ENCODE data around the gene OPTC.

Gene OPTC

DNA sequence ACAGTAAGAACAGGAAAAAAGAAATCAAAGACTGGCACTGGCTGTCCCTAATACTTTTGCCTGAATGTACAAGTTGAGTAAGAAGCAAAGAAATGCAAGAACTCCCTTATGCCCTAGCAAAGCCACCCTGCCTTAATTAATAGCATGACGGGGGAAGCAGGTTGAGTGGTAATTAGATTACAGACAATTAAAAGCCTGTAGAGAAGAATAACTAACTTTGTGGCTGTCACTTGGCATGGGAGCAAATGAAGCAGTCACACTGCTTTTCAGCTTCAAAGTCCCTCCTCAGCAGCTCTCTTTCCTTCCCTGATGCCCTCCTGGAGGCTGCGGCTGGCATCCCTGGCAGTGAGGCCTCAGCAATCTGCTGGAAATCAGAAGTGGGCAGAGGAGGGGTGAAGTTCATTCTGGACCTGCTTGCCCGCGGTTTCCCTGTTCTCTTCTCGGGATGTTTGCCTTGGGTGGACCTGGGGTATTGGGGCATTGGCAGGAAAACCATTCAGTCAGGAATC lies 3.4 kb downstream of the OPTC start:
- Histone ChIP-seq H3K9me3 (ENCODE audit: control insufficient read depth, insufficient read depth, low read length) (no peaks in the 10 kb centered on the region), H3K4me3 (ENCODE audit: low read depth, low read length) (no peak overlapping the region), H3K4me1 (ENCODE audit: control insufficient read depth, insufficient read depth, low read length) (peaks cover 9% of the 10 kb centered on the region), H3K9ac (ENCODE audit: low read depth, low read length) (no peak overlapping the region), H3K27me3 (ENCODE audit: control insufficient read depth, insufficient read depth, low read length) (peaks cover 4% of the 10 kb centered on the region), H3K36me3 (ENCODE audit: control insufficient read depth, insufficient read depth, low read length) (no peaks in the 10 kb centered on the region)

GRCh38 chr1:203499643-203500278 lies 5.8 kb downstream of the OPTC start:
- H3K9ac ChIP-seq (ENCODE audit: low read depth, low read length) = no peak overlapping the region
- no peaks in the 10 kb centered on the region for H3K9me3 ChIP-seq (ENCODE audit: control insufficient read depth, insufficient read depth, low read length)
- no peaks in the 10 kb centered on the region for H3K27me3 ChIP-seq (ENCODE audit: control insufficient read depth, insufficient read depth, low read length)
- no peaks in the 10 kb centered on the region for H3K4me1 ChIP-seq (ENCODE audit: control insufficient read depth, insufficient read depth, low read length)
- no peaks in the 10 kb centered on the region for H3K36me3 ChIP-seq (ENCODE audit: control insufficient read depth, insufficient read depth, low read length)
- no peak overlapping the region for H3K4me3 ChIP-seq (ENCODE audit: low read depth, low read length)

- H3K4me3 ChIP-seq (ENCODE audit: low read depth, low read length) = no peak overlapping the region
- no peak overlapping the region for H3K9ac ChIP-seq (ENCODE audit: low read depth, low read length)
- no peaks in the 10 kb centered on the region for H3K9me3 ChIP-seq (ENCODE audit: control insufficient read depth, insufficient read depth, low read length)
These were observed 6.3 kb downstream of the OPTC start for GRCh38 chr1:203500279-203500678.

GRCh38 chr1:203503836-203504235 lies 9.9 kb downstream of the OPTC start:
- Histone ChIP-seq H3K27me3 (ENCODE audit: control insufficient read depth, insufficient read depth, low read length) (no peaks in the 10 kb centered on the region), H3K36me3 (ENCODE audit: control insufficient read depth, insufficient read depth, low read length) (no peaks in the 10 kb centered on the region), H3K4me3 (ENCODE audit: low read depth, low read length) (no peak overlapping the region), H3K9ac (ENCODE audit: low read depth, low read length) (no peak overlapping the region), H3K9me3 (ENCODE audit: control insufficient read depth, insufficient read depth, low read length) (no peaks in the 10 kb centered on the region), H3K4me1 (ENCODE audit: control insufficient read depth, insufficient read depth, low read length) (peaks cover 14% of the 10 kb centered on the region)

More at GRCh38 chr1:203500279-203500678, 6.3 kb downstream of the OPTC start:
- Histone ChIP-seq H3K36me3 (ENCODE audit: control insufficient read depth, insufficient read depth, low read length) (no peaks in the 10 kb centered on the region), H3K27me3 (ENCODE audit: control insufficient read depth, insufficient read depth, low read length) (no peaks in the 10 kb centered on the region), H3K4me1 (ENCODE audit: control insufficient read depth, insufficient read depth, low read length) (no peaks in the 10 kb centered on the region)

DNA sequence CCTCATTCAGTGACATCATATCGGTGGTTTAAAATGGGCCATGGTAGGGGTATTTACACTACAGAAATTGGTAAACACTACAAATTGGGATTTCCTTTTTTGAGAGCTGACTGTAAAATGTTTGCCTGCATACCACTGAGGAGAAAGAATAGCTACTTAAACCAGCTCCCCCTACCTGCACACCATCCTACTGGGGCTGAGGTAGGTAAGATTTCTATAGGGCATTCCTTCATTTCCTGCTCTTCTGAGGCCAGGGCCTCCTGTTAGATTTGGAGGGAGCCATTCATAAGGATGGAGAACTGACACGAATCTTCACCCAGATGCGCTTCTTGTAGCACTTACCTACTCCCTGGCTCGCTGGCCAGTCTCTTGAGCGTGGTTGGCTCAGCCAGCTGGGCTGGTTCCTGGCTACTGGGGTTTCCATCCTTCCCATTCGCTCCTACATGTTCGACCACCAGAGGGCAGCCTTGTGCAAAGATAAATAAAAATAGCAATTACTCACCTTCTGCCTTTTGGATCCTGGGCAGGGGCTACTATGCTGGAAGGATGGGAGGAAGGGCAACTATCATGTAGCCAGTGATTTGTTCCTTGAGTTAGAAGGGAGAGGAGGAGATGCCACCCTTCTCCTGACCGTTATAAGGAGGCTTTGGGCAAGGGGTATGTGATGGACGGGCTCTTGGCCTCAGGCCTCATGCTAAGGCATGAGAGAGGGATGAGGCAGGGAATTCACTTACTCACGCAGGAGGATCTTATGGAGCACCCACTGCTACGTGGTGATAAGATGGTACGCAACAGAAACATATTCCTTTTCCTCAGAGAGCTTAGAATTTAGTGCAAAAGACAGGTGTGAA lies 10.7 kb downstream of the OPTC start:
- Histone ChIP-seq H3K9ac (ENCODE audit: low read depth, low read length) (no peak overlapping the region), H3K4me3 (ENCODE audit: low read depth, low read length) (no peak overlapping the region), H3K36me3 (ENCODE audit: control insufficient read depth, insufficient read depth, low read length) (no peaks in the 10 kb centered on the region), H3K9me3 (ENCODE audit: control insufficient read depth, insufficient read depth, low read length) (no peaks in the 10 kb centered on the region), H3K27me3 (ENCODE audit: control insufficient read depth, insufficient read depth, low read length) (no peaks in the 10 kb centered on the region), H3K4me1 (ENCODE audit: control insufficient read depth, insufficient read depth, low read length) (peaks cover 17% of the 10 kb centered on the region)

GRCh38 chr1:203505526-203506204 lies 11.7 kb downstream of the OPTC start:
- no peaks in the 10 kb centered on the region for H3K27me3 ChIP-seq (ENCODE audit: control insufficient read depth, insufficient read depth, low read length)
- no peak overlapping the region for H3K9ac ChIP-seq (ENCODE audit: low read depth, low read length)

GRCh38 chr1:203506858-203507626 lies 13.1 kb downstream of the OPTC start:
- H3K4me1 ChIP-seq (ENCODE audit: control insufficient read depth, insufficient read depth, low read length) = peaks cover 17% of the 10 kb centered on the region
- no peak overlapping the region for H3K9ac ChIP-seq (ENCODE audit: low read depth, low read length)
- no peaks in the 10 kb centered on the region for H3K9me3 ChIP-seq (ENCODE audit: control insufficient read depth, insufficient read depth, low read length)
- H3K27me3 ChIP-seq (ENCODE audit: control insufficient read depth, insufficient read depth, low read length) = peaks cover 3% of the 10 kb centered on the region
- no peaks in the 10 kb centered on the region for H3K36me3 ChIP-seq (ENCODE audit: control insufficient read depth, insufficient read depth, low read length)
- H3K4me3 ChIP-seq (ENCODE audit: low read depth, low read length) = no peak overlapping the region

More at GRCh38 chr1:203505526-203506204, 11.7 kb downstream of the OPTC start:
- no peaks in the 10 kb centered on the region for H3K9me3 ChIP-seq (ENCODE audit: control insufficient read depth, insufficient read depth, low read length)
- no peaks in the 10 kb centered on the region for H3K36me3 ChIP-seq (ENCODE audit: control insufficient read depth, insufficient read depth, low read length)
- peaks cover 17% of the 10 kb centered on the region for H3K4me1 ChIP-seq (ENCODE audit: control insufficient read depth, insufficient read depth, low read length)
- no peak overlapping the region for H3K4me3 ChIP-seq (ENCODE audit: low read depth, low read length)

DNA sequence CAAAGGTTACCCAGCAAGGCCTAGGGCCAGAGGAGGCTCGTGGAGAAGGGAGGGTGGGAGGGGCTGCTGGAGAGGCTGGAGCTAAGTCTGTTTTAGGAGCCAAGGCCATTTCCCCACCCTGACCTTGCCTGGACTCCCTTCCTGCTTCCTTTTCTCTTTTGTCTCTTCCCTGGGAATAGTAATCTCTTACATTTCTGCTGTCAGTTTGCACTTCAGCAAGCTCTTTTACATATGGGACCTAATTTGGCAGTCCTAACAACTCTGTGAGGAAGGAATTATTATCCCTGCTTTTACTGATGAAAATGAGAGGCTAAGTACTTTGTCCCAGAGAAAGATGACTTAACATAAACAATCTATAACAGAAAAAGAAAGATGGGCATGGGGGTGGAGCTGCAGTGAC lies 13.8 kb downstream of the OPTC start:
- H3K27me3 ChIP-seq (ENCODE audit: control insufficient read depth, insufficient read depth, low read length) = peaks cover 10% of the 10 kb centered on the region
- no peaks in the 10 kb centered on the region for H3K9me3 ChIP-seq (ENCODE audit: control insufficient read depth, insufficient read depth, low read length)
- no peak overlapping the region for H3K9ac ChIP-seq (ENCODE audit: low read depth, low read length)
- H3K4me3 ChIP-seq (ENCODE audit: low read depth, low read length) = no peak overlapping the region
- H3K36me3 ChIP-seq (ENCODE audit: control insufficient read depth, insufficient read depth, low read length) = no peaks in the 10 kb centered on the region
- H3K4me1 ChIP-seq (ENCODE audit: control insufficient read depth, insufficient read depth, low read length) = peaks cover 17% of the 10 kb centered on the region

- H3K9me3 ChIP-seq (ENCODE audit: control insufficient read depth, insufficient read depth, low read length) = no peaks in the 10 kb centered on the region
- H3K4me3 ChIP-seq (ENCODE audit: low read depth, low read length) = no peak overlapping the region
- H3K4me1 ChIP-seq (ENCODE audit: control insufficient read depth, insufficient read depth, low read length) = peaks cover 25% of the 10 kb centered on the region
- H3K36me3 ChIP-seq (ENCODE audit: control insufficient read depth, insufficient read depth, low read length) = no peaks in the 10 kb centered on the region
- H3K27me3 ChIP-seq (ENCODE audit: control insufficient read depth, insufficient read depth, low read length) = peaks cover 18% of the 10 kb centered on the region
- H3K9ac ChIP-seq (ENCODE audit: low read depth, low read length) = no peak overlapping the region
These were observed 14.6 kb downstream of the OPTC start for GRCh38 chr1:203508463-203509073.

DNA sequence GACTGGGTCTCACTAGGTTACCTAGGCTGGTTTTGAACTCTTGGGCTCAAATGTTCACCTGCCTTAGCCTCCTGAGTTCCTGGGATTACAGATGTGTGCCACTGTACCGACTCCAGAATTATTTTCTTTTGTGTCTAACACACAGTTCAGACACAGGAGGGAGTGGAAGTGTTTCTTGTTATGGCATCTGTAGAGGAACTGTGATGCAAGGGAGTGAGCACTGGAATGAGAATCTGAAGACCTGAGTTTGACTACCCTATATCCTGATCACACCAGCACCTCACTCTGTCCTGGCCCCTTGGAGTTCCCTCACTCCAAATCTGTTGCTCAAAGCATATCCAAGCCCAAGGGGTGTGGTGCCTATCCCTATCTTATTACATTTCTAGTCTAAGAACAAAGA lies 15.2 kb downstream of the OPTC start:
- H3K4me1 ChIP-seq (ENCODE audit: control insufficient read depth, insufficient read depth, low read length) = peaks cover 30% of the 10 kb centered on the region
- H3K36me3 ChIP-seq (ENCODE audit: control insufficient read depth, insufficient read depth, low read length) = no peaks in the 10 kb centered on the region
- no peak overlapping the region for H3K4me3 ChIP-seq (ENCODE audit: low read depth, low read length)
- peaks cover 20% of the 10 kb centered on the region for H3K27me3 ChIP-seq (ENCODE audit: control insufficient read depth, insufficient read depth, low read length)
- H3K9me3 ChIP-seq (ENCODE audit: control insufficient read depth, insufficient read depth, low read length) = no peaks in the 10 kb centered on the region
- no peak overlapping the region for H3K9ac ChIP-seq (ENCODE audit: low read depth, low read length)

DNA sequence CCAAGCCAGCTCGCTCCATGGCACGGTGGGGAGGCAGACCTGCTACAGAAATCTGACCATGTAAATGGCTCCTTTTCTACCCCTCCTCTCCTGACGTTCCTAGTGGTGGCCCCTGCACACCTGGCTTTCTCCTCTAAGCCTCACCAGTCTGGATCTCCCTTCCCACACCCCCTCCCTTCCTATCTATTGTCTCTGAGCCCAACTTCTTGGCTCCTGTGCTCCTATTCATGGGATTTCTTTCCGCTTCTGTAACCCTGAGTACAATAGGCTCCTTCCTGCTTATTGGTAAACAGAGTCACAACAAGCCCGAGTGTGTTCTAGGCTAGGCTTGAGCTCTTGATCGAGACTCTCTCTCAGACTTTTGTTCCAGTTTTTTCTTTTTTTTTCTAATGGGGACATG lies 17.6 kb downstream of the OPTC start:
- Histone ChIP-seq H3K9ac (ENCODE audit: low read depth, low read length) (no peak overlapping the region), H3K27me3 (ENCODE audit: control insufficient read depth, insufficient read depth, low read length) (peaks cover 35% of the 10 kb centered on the region), H3K9me3 (ENCODE audit: control insufficient read depth, insufficient read depth, low read length) (no peaks in the 10 kb centered on the region), H3K4me3 (ENCODE audit: low read depth, low read length) (no peak overlapping the region), H3K36me3 (ENCODE audit: control insufficient read depth, insufficient read depth, low read length) (no peaks in the 10 kb centered on the region), H3K4me1 (ENCODE audit: control insufficient read depth, insufficient read depth, low read length) (peaks cover 40% of the 10 kb centered on the region)
